ENCODE measurements around the gene FGB. TPM values are rescaled to one million over a fixed set of nuclear protein-coding genes. Genes with fewer than 3 reads are reported as not detected.
A peak's percentile ranks its signal among the peaks of the same experiment; 100 is the strongest.

FGB gene
- total and polyA plus RNA-seq, 2 experiments from 2014 or later = not detected

DNA sequence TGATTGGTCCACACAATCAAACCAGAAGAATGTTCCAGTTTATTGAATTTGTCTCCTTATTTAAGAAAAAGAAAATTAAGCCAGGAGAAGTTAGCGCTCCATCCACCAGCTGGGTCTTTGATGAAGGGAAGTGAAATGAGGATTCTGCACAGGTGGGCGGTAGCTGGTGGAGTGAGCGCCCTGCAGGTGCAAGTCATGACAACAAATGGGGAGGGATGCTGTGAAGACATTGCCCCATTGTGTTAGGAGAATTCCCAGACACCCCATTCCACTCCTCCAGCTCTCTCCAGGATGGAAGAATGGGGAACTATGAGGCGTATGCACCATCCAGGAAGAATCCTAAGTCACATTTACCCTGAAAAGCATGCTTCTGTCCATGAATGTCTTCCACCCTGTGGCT, 35.5 kb upstream of the FGB start:
- TF ChIP-seq JUNB (IDR thresholded peaks at IDR 0.05; ENCODE audit: unreplicated experiment) (no peak), ZNF114 (CRISPR knock-in tag; IDR thresholded peaks at IDR 0.05) (no peak), CREB1 (CRISPR knock-in tag; IDR thresholded peaks at IDR 0.05; ENCODE audit: low read depth) (no peak), POLR2AphosphoS5 (IDR thresholded peaks at IDR 0.05; ENCODE audit: low read depth) (no peak), STAT1 (IDR thresholded peaks at IDR 0.05; ENCODE audit: unreplicated experiment) (no peak), NANOG (IDR thresholded peaks at IDR 0.05; ENCODE audit: borderline replicate concordance) (no peak), EZH2 (IDR thresholded peaks at IDR 0.05; ENCODE audit: low read depth, unreplicated experiment) (no peak)
- TF ChIP-seq, protein P1, sequence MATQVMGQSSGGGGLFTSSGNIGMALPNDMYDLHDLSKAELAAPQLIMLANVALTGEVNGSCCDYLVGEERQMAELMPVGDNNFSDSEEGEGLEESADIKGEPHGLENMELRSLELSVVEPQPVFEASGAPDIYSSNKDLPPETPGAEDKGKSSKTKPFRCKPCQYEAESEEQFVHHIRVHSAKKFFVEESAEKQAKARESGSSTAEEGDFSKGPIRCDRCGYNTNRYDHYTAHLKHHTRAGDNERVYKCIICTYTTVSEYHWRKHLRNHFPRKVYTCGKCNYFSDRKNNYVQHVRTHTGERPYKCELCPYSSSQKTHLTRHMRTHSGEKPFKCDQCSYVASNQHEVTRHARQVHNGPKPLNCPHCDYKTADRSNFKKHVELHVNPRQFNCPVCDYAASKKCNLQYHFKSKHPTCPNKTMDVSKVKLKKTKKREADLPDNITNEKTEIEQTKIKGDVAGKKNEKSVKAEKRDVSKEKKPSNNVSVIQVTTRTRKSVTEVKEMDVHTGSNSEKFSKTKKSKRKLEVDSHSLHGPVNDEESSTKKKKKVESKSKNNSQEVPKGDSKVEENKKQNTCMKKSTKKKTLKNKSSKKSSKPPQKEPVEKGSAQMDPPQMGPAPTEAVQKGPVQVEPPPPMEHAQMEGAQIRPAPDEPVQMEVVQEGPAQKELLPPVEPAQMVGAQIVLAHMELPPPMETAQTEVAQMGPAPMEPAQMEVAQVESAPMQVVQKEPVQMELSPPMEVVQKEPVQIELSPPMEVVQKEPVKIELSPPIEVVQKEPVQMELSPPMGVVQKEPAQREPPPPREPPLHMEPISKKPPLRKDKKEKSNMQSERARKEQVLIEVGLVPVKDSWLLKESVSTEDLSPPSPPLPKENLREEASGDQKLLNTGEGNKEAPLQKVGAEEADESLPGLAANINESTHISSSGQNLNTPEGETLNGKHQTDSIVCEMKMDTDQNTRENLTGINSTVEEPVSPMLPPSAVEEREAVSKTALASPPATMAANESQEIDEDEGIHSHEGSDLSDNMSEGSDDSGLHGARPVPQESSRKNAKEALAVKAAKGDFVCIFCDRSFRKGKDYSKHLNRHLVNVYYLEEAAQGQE (IDR thresholded peaks at IDR 0.05; ENCODE audit: unreplicated experiment) = no peak
- TF ChIP-seq, protein P2, sequence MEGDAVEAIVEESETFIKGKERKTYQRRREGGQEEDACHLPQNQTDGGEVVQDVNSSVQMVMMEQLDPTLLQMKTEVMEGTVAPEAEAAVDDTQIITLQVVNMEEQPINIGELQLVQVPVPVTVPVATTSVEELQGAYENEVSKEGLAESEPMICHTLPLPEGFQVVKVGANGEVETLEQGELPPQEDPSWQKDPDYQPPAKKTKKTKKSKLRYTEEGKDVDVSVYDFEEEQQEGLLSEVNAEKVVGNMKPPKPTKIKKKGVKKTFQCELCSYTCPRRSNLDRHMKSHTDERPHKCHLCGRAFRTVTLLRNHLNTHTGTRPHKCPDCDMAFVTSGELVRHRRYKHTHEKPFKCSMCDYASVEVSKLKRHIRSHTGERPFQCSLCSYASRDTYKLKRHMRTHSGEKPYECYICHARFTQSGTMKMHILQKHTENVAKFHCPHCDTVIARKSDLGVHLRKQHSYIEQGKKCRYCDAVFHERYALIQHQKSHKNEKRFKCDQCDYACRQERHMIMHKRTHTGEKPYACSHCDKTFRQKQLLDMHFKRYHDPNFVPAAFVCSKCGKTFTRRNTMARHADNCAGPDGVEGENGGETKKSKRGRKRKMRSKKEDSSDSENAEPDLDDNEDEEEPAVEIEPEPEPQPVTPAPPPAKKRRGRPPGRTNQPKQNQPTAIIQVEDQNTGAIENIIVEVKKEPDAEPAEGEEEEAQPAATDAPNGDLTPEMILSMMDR (conservative IDR thresholded peaks at IDR 0.05; ENCODE audit: low read depth in 2 of 2) = no peak
- Histone ChIP-seq H2AFZ (no peak overlapping the region), H3K9me2 (ENCODE audit: insufficient read depth) (no peaks in the 10 kb centered on the region), H3K36me3 (ENCODE audit: insufficient read depth) (no peaks in the 10 kb centered on the region), H3F3A (replicated peaks; ENCODE audit: low read depth) (no peaks in the 10 kb centered on the region), H3K27me3 (ENCODE audit: insufficient read depth) (no peaks in the 10 kb centered on the region), H4K20me1 (replicated peaks; ENCODE audit: insufficient read depth) (no peaks in the 10 kb centered on the region), H3K4me1 (ENCODE audit: insufficient read depth) (no peaks in the 10 kb centered on the region), H3K4me3 (no peak overlapping the region), H3K4me2 (no peak overlapping the region), H3K27ac (ENCODE audit: low read depth) (no peak overlapping the region), H3K79me2 (replicated peaks; ENCODE audit: insufficient read depth) (no peaks in the 10 kb centered on the region)
- Mint-ChIP-seq H3K36me3 (ENCODE audit: low read depth) (no peaks in the 10 kb centered on the region), H3K4me1 (peaks cover 13% of the 10 kb centered on the region), H3K27ac (no peak overlapping the region), H3K4me3 (no peak overlapping the region), H3K27me3 (ENCODE audit: insufficient read depth, low read depth, poor library complexity) (peaks cover 2% of the 10 kb centered on the region), H3K9me3 (no peaks in the 10 kb centered on the region)
- DNase-seq (ENCODE audit: low spot score) = peak; percentile 59
- peak; percentile 65; the same call in 2 of the 3 replicates for ATAC-seq

- DNase-seq (ENCODE audit: low spot score) = no peak
- H3K4me3 Mint-ChIP-seq = no peak overlapping the region
- Histone ChIP-seq H3K4me2 (no peak overlapping the region), H2AFZ (no peak overlapping the region), H3K27me3 (ENCODE audit: insufficient read depth) (no peaks in the 10 kb centered on the region), H3K9me2 (ENCODE audit: insufficient read depth) (no peaks in the 10 kb centered on the region), H3F3A (replicated peaks; ENCODE audit: low read depth) (no peaks in the 10 kb centered on the region), H3K79me2 (replicated peaks; ENCODE audit: insufficient read depth) (no peaks in the 10 kb centered on the region), H3K4me1 (ENCODE audit: insufficient read depth) (no peaks in the 10 kb centered on the region), H4K20me1 (replicated peaks; ENCODE audit: insufficient read depth) (no peaks in the 10 kb centered on the region), H3K36me3 (ENCODE audit: insufficient read depth) (no peaks in the 10 kb centered on the region), H3K27ac (ENCODE audit: low read depth) (no peak overlapping the region), H3K4me3 (no peak overlapping the region)
- no peaks in the 10 kb centered on the region for H3K36me3 Mint-ChIP-seq (ENCODE audit: low read depth)
- ATAC-seq = no peak
- H3K27me3 Mint-ChIP-seq (ENCODE audit: insufficient read depth, low read depth, poor library complexity) = peaks cover 2% of the 10 kb centered on the region
- peaks cover 13% of the 10 kb centered on the region for H3K4me1 Mint-ChIP-seq
- no peak overlapping the region for H3K27ac Mint-ChIP-seq
- no peaks in the 10 kb centered on the region for H3K9me3 Mint-ChIP-seq
- TF ChIP-seq EZH2phosphoT487 (IDR thresholded peaks at IDR 0.05; ENCODE audit: unreplicated experiment) (no peak), JUNB (IDR thresholded peaks at IDR 0.05; ENCODE audit: unreplicated experiment) (no peak), ZNF331 (CRISPR knock-in tag; IDR thresholded peaks at IDR 0.05; ENCODE audit: low read depth) (no peak), STAT1 (IDR thresholded peaks at IDR 0.05; ENCODE audit: unreplicated experiment) (no peak), POLR2AphosphoS5 (IDR thresholded peaks at IDR 0.05; ENCODE audit: low read depth) (no peak)
- TF ChIP-seq, protein P2 (conservative IDR thresholded peaks at IDR 0.05; ENCODE audit: low read depth in 2 of 2) = no peak
- TF ChIP-seq, protein P1 (IDR thresholded peaks at IDR 0.05; ENCODE audit: unreplicated experiment) = no peak
These were observed 33.9 kb upstream of the FGB start for GRCh38 chr4:154528869-154529268.

All from GM23338 (cell line).